HepG2 (cell line): ENCODE data around the gene MT1F. TPM values are rescaled to one million over a fixed set of nuclear protein-coding genes. Genes with fewer than 3 reads are reported as not detected.

ENCODE experiments used
- ATF2 ChIP-seq: sonication (generic); formaldehyde crosslinking; IDR thresholded peaks from 2 replicates; pipeline ENCODE4 v1.4.0; 2020; ENCODE audit warnings: missing genetic modification reagents
- CBX5 ChIP-seq: sonication (generic); formaldehyde crosslinking; IDR thresholded peaks from 2 replicates; pipeline ENCODE4 v1.4.0; 2020; ENCODE audit warnings: missing genetic modification reagents, borderline replicate concordance
- CREBL2 ChIP-seq: sonication (generic); formaldehyde crosslinking; IDR thresholded peaks from 2 replicates; pipeline ENCODE4 v1.8.1; 2023; ENCODE audit warnings: missing genetic modification reagents, mild to moderate bottlenecking, borderline replicate concordance
- EED ChIP-seq: sonication (generic); formaldehyde crosslinking; IDR thresholded peaks from 2 replicates; pipeline ENCODE4 v1.5.0; 2020; ENCODE audit warnings: mild to moderate bottlenecking, missing genetic modification reagents
- FOXC1 ChIP-seq: sonication (generic); formaldehyde crosslinking; IDR thresholded peaks from 2 replicates; pipeline ENCODE4 v1.8.0; 2022; ENCODE audit warnings: mild to moderate bottlenecking, missing genetic modification reagents, borderline replicate concordance
- FOXM1 ChIP-seq: sonication (generic); formaldehyde crosslinking; IDR thresholded peaks from 2 replicates; pipeline ENCODE4 v1.5.0; 2020; ENCODE audit warnings: missing genetic modification reagents
- IRF9 ChIP-seq: sonication (generic); formaldehyde crosslinking; IDR thresholded peaks from 2 replicates; pipeline ENCODE4 v1.8.0; 2022; ENCODE audit warnings: missing genetic modification reagents, mild to moderate bottlenecking, borderline replicate concordance
- KDM2A ChIP-seq: sonication (generic); formaldehyde crosslinking; IDR thresholded peaks from 2 replicates; pipeline ENCODE4 v1.4.0; 2020; ENCODE audit warnings: low read depth, missing genetic modification reagents, borderline replicate concordance
- KMT2B ChIP-seq: IDR thresholded peaks from 2 replicates; pipeline ENCODE4 v1.6.1; 2016; ENCODE audit warnings: missing genetic modification reagents, missing compliant biosample characterization
- MLLT10 ChIP-seq: sonication (generic); formaldehyde crosslinking; IDR thresholded peaks from 2 replicates; pipeline ENCODE4 v1.4.0; 2020; ENCODE audit warnings: missing genetic modification reagents
- MZF1 ChIP-seq: sonication (generic); formaldehyde crosslinking; IDR thresholded peaks from 2 replicates; pipeline ENCODE4 v1.8.1; 2023; ENCODE audit warnings: mild to moderate bottlenecking, missing genetic modification reagents, borderline replicate concordance
- NFRKB ChIP-seq: fragments of 450-650 bp; IDR thresholded peaks from 2 replicates; pipeline ENCODE4 v1.6.1; 2017
- PBX2 ChIP-seq: IDR thresholded peaks from 2 replicates; pipeline ENCODE4 v1.6.1; 2016; ENCODE audit warnings: control low read depth
- PLRG1 ChIP-seq: fragments of 450-650 bp; conservative IDR thresholded peaks from 2 replicates; pipeline ENCODE4 v1.6.1; 2016
- RBAK ChIP-seq: sonication (generic); formaldehyde crosslinking; IDR thresholded peaks from 2 replicates; pipeline ENCODE4 v1.5.1; 2020; ENCODE audit warnings: mild to moderate bottlenecking, missing genetic modification reagents
- TEAD3 ChIP-seq: optimal IDR thresholded peaks from 2 replicates; pipeline ENCODE3; 2016; ENCODE audit warnings: borderline replicate concordance
- TP53 ChIP-seq: sonication (generic); formaldehyde crosslinking; conservative IDR thresholded peaks from 2 replicates; pipeline ENCODE4 v1.4.0; 2020; ENCODE audit warnings: missing genetic modification reagents
- USF2 ChIP-seq, 2 experiments: sonication (generic) in 1 of 2; formaldehyde crosslinking in 1 of 2; IDR thresholded peaks; 2 replicates each; pipeline versions ENCODE4 v1.5.1 to v1.6.1; 2011 to 2020; ENCODE audit warnings: borderline replicate concordance in 1 of 2, low read depth in 1 of 2, low read length in 1 of 2, mild to moderate bottlenecking in 1 of 2, missing genetic modification reagents in 1 of 2, moderate library complexity in 1 of 2
- ZNF12 ChIP-seq: sonication (generic); formaldehyde crosslinking; IDR thresholded peaks from 2 replicates; pipeline ENCODE4 v1.5.0; 2020; ENCODE audit warnings: missing genetic modification reagents
- ZNF17 ChIP-seq: sonication (generic); formaldehyde crosslinking; IDR thresholded peaks from 2 replicates; pipeline ENCODE4 v1.5.0; 2020; ENCODE audit warnings: mild to moderate bottlenecking, missing genetic modification reagents
- ZNF362 ChIP-seq: sonication (generic); formaldehyde crosslinking; IDR thresholded peaks from 2 replicates; pipeline ENCODE4 v1.4.0; 2020; ENCODE audit warnings: missing genetic modification reagents, mild to moderate bottlenecking, borderline replicate concordance
- ZNF879 ChIP-seq: sonication (generic); formaldehyde crosslinking; IDR thresholded peaks from 2 replicates; pipeline ENCODE4 v1.8.1; 2023; ENCODE audit warnings: missing genetic modification reagents
- polyA plus RNA-seq, 8 experiments: library from polyadenylated mRNA; depleted of rRNA in 3 of 8; stranded (reverse) in 7 of 8; unstranded in 1 of 8; fragments of >200 nt; fragmentation: Illumina TruSeq in 4 of 8; extraction: Trizol in 4 of 8; gene quantifications; 2 replicates each; pipeline versions ENCODE4 v1.2.1 to v1.2.3, GENCODE V29; 2011 to 2016; ENCODE audit warnings: low read depth in 4 of 8, missing spikeins in 1 of 8, mixed read lengths in 1 of 8; ENCODE audit not compliant: insufficient read depth in 1 of 8
- total RNA-seq, 5 experiments: library from RNA; depleted of rRNA; stranded (reverse); fragments of >200 nt; fragmentation: Illumina TruSeq; extraction: Trizol; gene quantifications; 2 replicates each; pipeline ENCODE4 v1.2.3, GENCODE V29; 2016; ENCODE audit warnings: low read depth in 1 of 5

The MT1F gene
- total and polyA plus RNA-seq, 2 of the 13 experiments (the other 11 are each of a cell fraction or from before 2014, with no cell fraction given) = 1.9 to 169 TPM

- TF ChIP-seq ZNF362 (CRISPR knock-in tag) = 0 out of 2 replicates have a peak, but pooled peaks have one; percentile 28
- TF ChIP-seq ATF2 = no peak
- TF ChIP-seq KMT2B (CRISPR knock-in tag) = no peak
- TF ChIP-seq CREBL2 (CRISPR knock-in tag) = 0 out of 2 replicates have a peak, but pooled peaks have one; percentile 42
- no peak for TF ChIP-seq PLRG1
- no peak for TF ChIP-seq MLLT10
- TF ChIP-seq EED (CRISPR knock-in tag) = no peak
- TF ChIP-seq IRF9 = 0 out of 2 replicates have a peak, but pooled peaks have one; percentile 39
- no peak for TF ChIP-seq ZNF17
- TF ChIP-seq MZF1 (CRISPR knock-in tag) = no peak
- peak; percentile 45; the same call in 1 of the 2 replicates for TF ChIP-seq KDM2A (CRISPR knock-in tag)
- TF ChIP-seq PBX2 (CRISPR knock-in tag) = no peak
- no peak for TF ChIP-seq CBX5
- TF ChIP-seq FOXC1 (CRISPR knock-in tag) = 0 out of 2 replicates have a peak, but pooled peaks have one; percentile 16
- TF ChIP-seq TP53 = no peak
- no peak for TF ChIP-seq NFRKB
- no peak for TF ChIP-seq USF2 (IDR thresholded peaks at IDR 0.05; ENCODE audit: low read depth, low read length)
- no peak for TF ChIP-seq USF2 (CRISPR knock-in tag; IDR thresholded peaks at IDR 0.05; ENCODE audit: borderline replicate concordance)
- 0 out of 2 replicates have a peak, but pooled peaks have one; percentile 70 for TF ChIP-seq ZNF879 (CRISPR knock-in tag)
- TF ChIP-seq ZNF12 (CRISPR knock-in tag) = no peak
- no peak for TF ChIP-seq TEAD3 (CRISPR knock-in tag)
- TF ChIP-seq FOXM1 = no peak
- TF ChIP-seq RBAK (CRISPR knock-in tag) = no peak
Measured at GRCh38 chr16:56667581-56668571, 10.1 kb downstream of the MT1F start, which contains the start of gene MT1G (continued).
